CD4-positive, alpha-beta T cell treated with Interleukin-10 for 1 hour (primary cell): ENCODE results near the gene ADAR.

Experiments used
- DNase-seq: peaks from one replicate; pipeline ENCODE4 v3.0.0-alpha.2; 2020

ADAR gene

GRCh38 chr1:154614901-154615300, 6.9 kb upstream of the ADAR start:
- no peak for DNase-seq

GRCh38 chr1:154614247-154614646, 6.3 kb upstream of the ADAR start:
- no peak for DNase-seq

- no peak for DNase-seq
Observed at GRCh38 chr1:154611150-154611862, 3.3 kb upstream of the ADAR start.

GRCh38 chr1:154609398-154610380, 1.7 kb upstream of the ADAR start:
- DNase-seq, result peak; percentile 74

- peak; percentile 45 for DNase-seq
Observed at GRCh38 chr1:154608397-154609270, 648 bp upstream of the ADAR start.

- no peak for DNase-seq
Observed at GRCh38 chr1:154607106-154607608, 829 bp downstream of the ADAR start.

GRCh38 chr1:154605534-154605933, 2.5 kb downstream of the ADAR start:
- no peak for DNase-seq

- no peak for DNase-seq
Observed at GRCh38 chr1:154603317-154603716, 4.7 kb downstream of the ADAR start.

GRCh38 chr1:154599658-154600057, 8.3 kb downstream of the ADAR start:
- no peak for DNase-seq

- no peak for DNase-seq
Observed at GRCh38 chr1:154598871-154599635, 8.9 kb downstream of the ADAR start.

GRCh38 chr1:154595621-154596020, 12.4 kb downstream of the ADAR start:
- DNase-seq, result no peak

GRCh38 chr1:154594811-154595210, 13.2 kb downstream of the ADAR start:
- no peak for DNase-seq

- no peak for DNase-seq
Observed at GRCh38 chr1:154593390-154593789, 14.6 kb downstream of the ADAR start.

GRCh38 chr1:154591206-154591605, 16.8 kb downstream of the ADAR start:
- no peak for DNase-seq

- no peak for DNase-seq
Observed at GRCh38 chr1:154590756-154591155, 17.2 kb downstream of the ADAR start.

- DNase-seq, result no peak
Observed at GRCh38 chr1:154589780-154590179, 18.2 kb downstream of the ADAR start.

- no peak for DNase-seq
Observed at GRCh38 chr1:154586641-154587040, 21.3 kb downstream of the ADAR start.

GRCh38 chr1:154586231-154586630, 21.8 kb downstream of the ADAR start:
- DNase-seq, result no peak

GRCh38 chr1:154584267-154584994, 23.6 kb downstream of the ADAR start:
- DNase-seq, result no peak

GRCh38 chr1:154583773-154584172, 24.2 kb downstream of the ADAR start:
- no peak for DNase-seq

GRCh38 chr1:154582885-154583284, 25.1 kb downstream of the ADAR start:
- no peak for DNase-seq
